Stimulated activated CD8-positive, alpha-beta memory T cell treated with anti-CD3 and anti-CD28 coated beads, Interleukin-12 subunit alpha, Interleukin-12 subunit beta, amount 100 ng/mL, for 4 hours (primary cell): ENCODE measurements around the gene PODXL.
"Not testable (repeated sequence)": the region's sequence is repeated elsewhere in the genome, so short reads cannot be mapped to it uniquely, and the experiment has no call there.

ENCODE experiments used
- DNase-seq: peaks from one replicate; pipeline ENCODE4 v3.0.0-alpha.2; 2020; ENCODE audit warnings: low read depth

PODXL gene

DNA sequence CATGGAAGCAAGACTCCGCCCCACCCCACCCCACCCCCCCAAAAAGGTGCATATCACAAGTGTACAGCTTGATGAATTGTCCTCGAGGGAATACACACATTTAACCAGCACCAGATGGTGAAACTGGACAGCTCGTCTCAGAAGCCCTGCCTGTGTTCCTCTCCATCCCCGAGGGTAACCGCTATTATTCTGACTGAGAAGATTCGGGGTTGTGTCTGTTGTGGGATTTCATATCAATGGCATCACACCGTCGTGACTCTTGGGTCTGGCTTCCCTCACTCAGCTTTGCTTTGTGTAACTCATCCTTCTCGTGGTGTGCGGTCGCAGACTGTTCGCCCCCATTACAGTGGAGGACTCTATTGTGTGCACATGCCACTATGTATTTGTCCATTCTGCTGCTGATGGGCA, 18.9 kb downstream of the PODXL start:
- no peak for DNase-seq

DNA sequence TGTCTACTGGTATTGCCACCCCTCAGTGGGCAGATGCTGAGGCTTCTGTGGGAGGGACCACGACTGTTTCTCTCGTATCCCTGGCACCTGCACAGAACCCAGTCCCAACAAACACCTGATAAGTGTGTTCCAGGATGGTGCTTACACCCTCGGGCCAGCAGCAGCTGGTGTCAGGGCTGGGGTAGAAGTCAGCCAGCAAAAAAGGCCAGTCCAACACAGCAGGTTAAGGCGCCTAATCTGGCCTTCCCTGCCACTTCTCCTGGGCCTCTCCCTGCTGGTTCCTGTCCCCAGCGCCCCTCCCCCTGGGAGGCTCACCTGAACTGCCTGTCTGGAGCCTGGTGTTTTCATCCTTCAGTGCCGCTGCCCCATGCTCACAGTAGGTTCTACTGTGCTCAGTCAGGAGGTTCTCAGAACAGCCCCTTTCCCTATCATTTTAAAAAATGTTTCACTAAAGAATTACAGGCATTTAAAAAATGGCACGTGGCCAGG, 20.0 kb downstream of the PODXL start:
- no peak for DNase-seq

DNA sequence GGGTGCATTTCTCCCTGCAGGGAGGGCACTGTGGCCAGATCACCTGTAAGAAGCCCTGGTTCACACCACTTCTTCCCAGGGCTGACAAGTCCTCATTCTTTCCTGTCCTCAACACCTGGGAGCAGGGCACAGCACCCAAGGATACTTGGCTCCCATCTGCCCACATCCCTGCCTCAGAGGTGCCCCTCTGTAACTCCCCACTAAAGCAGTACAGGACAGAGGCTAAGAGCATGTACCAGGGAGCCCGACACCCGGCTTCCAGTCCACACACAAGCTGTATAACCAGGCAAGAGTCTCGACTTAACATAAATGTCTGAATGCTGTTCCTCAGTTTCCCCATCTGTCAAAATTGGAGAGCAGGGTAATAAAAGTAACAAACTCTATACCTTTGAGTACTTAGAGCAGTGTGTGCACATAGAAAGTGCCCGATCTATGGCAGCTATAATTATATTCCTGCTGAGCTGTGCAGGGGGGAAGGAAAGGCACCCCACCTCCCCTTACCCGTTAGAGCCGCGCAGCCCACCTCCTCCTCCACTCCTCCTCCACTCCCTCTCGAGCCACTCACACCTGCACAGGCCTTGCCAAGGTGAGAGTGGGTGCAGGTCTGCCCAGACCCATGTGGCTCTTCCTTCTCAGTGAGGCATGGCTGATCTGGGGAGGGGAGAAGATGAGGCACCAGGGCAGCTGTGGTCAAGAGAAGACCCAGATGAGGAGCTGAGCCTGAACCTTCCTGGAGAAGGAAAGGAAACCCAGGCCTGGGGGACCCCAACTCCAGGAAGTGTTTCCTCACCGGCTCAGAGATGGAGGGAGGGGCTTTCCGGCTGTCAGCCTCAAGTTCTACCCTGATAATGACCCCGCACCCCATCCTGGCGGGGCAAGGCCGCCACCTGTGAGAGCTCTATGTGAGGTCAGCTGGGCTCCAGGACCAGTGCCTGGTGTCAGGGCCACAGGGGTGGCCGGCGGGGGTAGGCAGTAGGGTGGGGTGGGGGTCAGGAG, 22.6 kb downstream of the PODXL start:
- no peak for DNase-seq

DNA sequence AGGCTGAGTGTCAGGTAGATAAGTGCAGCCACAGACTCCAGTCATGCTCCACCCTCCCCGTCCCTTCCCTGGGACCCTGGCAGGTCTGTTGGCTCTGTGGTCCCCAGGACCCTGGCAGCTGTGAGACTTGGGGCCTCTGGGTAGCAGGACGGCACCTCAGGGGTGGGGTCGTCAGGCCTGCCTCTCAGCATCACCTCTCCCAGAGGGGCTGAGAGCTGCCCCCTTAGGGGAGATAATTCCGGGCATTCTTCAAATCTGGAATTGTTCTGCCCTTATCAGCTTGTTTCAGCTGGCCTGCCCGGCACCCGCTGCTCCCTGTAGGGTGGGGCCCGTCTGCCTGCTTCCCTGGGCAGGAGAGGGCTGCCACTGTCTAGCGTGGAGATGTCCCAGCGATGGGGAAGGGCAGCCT, 23.3 kb downstream of the PODXL start:
- DNase-seq = no peak

DNA sequence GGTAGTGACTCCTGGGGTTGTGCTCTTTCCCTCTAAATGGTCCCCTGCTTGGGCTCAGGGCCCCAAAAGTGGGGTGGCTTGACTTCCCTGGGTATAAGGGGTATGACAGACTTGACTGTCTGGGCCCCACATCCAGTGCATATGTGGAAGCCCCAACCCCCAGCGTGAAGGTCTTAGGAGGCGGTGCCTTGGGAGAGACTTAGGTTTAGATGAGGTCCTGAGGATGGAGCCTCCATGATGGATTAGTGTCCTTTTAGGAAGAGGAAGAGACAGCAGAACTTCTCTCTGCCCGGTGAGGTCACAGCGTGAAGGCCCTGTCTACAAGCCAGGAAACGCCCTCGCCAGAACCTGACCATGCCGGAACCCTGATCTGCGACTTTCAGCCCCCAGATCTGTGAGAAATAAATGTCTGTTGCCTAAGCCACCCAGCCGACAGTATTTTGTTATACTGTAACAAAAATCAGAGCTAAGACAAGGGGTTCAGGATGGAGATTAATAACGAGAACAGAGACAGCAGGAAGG, 23.8 kb downstream of the PODXL start:
- DNase-seq = no peak

DNA sequence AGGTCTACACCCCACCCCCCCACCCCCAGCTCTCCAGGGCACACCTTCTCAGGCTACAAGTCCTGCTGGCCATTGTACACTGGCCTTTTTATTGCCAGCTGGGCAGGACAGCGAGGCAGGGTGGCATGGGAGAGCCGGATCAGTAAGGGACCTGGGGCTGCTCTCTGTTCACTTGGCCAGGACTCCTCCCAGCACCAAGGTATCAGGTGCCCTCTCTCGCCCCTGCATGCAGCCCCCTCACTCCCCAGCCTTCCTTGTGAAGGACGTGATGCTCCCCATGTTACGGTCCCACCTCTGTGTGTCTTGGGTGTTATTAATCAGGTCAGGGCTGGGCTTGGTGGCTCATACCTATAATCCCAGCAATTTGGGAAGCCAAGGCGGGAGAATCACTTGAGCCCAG, 26.3 kb downstream of the PODXL start:
- no peak for DNase-seq

DNA sequence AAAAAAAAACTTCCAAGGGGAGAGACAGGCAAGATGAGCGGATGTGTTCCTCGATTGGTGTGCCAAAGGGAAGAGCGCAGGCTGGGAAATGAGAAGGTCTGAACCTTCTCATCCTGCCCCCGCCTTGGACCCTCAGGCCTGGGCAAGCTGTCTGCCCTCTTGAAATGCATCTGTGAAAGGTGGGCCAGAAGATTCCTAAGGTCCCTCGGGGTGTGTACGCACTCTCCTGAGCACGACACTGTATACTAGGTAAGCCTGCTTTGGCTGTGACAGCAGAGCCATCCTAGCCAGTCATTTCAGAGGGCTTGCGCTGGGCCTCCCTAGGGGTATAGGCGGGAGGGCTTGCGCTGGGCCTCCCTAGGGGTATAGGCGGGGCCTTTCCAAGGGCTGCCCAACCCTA, 26.8 kb downstream of the PODXL start:
- DNase-seq = no peak

DNA sequence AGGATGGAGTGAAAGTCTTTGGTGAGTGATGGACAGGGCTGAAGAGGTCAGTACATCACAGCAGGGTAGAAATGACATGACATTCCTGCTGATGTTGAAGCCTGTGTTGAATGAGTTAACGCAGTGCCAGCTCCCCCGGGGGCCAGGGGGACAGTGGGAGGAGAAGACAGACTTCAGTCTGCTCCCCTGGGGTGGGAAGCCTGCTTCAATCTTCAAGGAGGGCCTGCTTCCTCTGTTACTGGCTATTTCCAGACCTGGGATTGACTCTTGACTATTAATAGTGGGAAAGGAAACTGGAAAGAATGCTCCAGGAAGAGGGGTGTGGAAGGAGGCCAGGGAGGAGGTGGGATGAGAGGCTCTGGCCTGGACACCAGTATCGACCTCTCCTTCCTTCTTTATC, 27.2 kb downstream of the PODXL start:
- no peak for DNase-seq

DNA sequence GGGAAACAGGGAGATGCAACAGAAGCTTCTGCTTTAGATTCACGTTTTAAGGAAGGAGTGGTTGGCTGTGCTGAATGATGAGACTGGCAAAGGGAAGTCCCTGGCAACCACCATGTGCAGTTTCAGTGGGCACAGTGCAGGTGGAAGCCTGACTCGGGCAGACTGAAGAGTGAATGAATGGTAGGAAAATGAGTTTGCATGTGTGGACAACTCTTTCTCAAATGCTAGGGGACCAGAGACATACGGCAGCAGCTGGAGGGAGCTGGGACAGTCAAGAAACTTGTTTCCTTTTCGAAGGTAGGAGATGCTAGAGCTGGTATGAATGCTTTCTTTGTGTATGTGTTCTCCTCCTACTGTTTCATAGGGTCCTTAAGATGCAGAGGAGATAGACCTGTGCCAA, 29.0 kb downstream of the PODXL start:
- no peak for DNase-seq

DNA sequence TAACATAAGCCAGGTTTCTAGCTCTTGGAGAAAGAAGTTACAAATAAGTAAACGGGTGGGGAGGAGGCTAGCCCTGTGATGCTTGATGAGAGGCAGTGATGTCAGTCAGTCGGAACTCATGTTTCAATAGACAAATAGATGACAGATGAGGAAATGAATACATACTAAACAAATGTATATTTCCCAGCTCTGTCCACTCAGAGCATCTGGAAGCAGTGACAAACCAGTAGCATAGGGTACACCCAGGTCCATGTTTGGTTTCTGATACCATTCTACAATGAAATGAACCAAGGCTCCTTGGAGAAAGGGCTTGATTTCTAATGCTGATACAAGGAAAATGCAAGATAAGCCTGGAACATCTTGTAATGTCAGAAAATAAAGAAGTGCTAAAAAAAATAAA, 30.6 kb downstream of the PODXL start:
- DNase-seq = no peak

DNA sequence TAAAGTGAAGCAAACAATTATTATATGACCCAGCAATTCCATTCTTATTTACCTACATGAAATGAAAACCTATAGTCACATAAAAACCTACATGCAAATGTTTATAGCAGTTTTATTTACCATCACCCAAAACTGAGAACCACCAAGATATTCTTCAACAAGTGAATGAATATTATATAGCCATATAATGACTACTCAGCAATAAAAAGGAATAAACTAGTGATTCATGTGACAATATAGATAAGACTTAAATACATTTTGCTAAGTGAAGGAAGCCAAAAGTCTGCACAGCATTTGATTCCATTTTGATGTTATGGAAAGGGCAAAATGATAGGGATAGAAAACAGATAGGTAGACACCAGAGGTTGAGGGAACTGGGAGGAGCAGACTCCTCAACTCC, 31.7 kb downstream of the PODXL start:
- no peak for DNase-seq

DNA sequence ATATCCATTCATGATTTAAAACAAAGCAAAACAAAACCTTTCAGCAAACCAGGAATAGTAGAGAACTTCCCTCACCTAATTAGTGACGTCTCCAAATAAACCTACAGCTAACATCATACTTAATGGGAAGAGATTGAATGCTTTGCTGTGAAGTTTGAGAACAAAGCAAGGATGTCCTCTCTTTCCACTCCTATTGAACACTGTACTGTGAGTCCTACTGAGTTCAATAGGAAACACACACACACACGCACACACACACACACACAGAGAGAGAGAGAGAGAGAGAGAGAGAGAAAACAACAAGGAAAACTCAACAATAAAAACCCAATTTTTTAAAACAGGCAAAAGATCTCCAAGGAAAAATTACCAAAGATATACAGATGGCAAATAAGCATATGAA, 32.3 kb downstream of the PODXL start:
- DNase-seq = no peak

DNA sequence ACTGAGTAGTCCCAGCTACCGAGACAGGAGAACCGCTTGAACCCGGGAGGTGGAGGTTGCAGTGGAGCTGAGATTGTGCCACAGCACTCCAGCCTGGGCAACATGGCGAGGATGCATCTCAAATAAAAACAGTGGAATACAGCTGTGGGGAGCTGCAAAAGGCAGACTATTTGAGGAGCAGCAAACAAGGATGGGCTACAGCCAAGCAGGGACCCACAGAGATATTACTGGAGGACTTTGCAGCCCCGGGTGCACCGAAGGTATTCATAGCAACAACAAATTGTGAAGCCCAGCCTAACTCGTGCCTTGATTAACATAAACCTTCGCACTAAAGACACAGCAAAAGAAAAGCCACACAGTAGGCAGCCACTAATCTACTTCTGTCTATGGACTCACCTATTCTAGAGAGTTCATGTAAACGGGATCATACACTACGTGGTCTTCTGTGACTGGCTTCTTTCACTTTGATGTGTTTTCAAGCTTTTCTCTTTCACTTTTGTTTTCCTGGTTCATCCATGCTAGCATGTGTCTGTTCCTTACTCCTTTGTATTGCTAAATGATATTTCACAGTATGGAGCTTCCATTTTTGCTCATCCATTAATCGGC, 34.0 kb downstream of the PODXL start:
- DNase-seq = no peak

DNA sequence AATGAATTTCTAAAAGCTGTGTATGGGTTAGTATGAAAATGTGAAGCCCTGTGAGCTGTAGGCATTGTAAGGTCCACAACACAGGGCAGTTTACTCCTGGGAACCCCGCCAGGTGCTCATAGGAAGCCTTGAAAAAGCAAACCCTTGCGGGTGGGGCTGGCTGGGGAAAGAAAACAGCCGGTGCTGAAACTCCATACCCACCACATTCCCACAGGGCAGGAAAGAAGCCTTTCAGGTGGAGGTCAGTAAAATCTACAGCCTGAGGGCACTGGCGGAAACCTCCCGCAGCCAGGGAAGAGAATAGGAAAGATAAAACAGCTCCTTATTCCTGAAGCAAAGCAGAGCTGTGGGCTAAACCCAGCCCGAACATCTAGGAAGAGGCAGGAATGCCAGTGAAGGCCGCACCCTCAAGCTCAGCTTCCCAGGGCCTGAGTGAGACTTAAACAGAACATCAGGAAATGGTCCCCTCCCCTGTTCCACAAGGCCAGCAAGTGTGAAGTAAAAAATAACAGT, 34.7 kb downstream of the PODXL start:
- no peak for DNase-seq

DNA sequence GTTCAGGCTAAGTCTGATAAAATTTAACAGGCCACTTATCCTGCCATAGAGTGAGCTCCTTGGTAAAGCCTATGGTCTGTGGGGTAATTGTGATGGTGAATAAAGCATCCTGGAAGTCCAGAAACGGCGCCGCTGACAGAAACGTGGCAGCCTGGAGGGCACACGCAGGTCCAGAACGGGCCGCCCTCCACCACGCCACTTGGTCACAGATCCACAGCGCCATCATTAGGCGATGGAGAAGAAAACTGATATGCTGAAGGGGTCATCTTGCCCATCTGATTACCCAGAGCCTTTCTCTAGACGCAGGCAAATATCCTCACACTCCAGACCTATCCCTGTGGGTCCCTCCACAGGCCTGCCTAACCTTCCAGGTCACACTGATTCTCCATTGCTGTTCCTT, 37.8 kb downstream of the PODXL start:
- no peak for DNase-seq

DNA sequence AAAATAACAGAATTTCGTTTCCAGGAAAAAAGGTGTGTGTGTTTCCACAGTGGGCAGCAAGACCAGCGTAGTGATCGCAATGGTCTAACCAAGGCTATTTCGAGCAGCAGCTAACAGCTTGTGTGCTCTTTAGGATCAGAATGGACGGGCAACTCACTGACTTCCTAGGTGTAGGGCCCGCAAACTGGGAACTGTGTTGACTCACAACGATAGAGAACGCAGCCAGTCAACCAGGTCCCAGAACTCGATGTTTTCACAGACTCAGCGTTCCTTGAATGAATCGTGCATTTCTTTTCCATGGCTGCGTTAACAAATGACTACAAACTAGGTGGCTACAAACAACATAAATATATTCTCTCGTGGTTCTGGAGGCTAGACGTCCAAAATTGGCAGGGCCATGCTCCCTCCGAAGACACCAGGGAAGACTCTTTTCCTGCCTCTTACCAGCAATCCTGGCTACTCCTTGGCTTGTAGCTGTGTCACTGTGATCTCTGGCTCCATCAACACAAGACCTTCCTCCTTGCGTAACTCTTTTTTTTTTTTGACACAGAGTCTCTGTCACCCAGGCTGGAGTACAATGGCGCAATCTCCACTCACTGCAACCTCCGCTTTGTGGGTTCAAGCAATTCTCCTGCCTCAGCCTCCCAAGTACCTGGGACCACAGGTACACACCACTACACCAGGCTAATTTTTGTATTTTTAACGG, 39.1 kb downstream of the PODXL start:
- no peak for DNase-seq

DNA sequence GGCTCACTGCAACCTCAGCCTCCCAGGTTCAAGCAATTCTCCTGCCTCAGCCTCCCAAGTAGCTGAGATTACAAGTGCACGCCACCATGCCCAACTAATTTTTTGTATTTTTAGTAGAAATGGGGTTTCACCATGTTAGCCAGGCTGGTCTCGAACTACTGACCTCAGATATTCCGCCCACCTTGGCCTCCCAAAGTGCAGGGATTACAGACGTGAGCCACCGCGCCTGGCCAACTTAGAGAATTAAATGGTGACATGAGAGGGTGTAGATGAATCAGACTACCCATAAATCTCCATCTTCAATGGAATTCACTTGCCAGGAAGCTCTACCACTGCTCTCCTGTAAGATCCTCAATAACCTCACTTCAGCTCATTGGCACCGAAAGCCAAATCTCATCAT, 41.0 kb downstream of the PODXL start:
- not testable (repeated sequence) for DNase-seq

DNA sequence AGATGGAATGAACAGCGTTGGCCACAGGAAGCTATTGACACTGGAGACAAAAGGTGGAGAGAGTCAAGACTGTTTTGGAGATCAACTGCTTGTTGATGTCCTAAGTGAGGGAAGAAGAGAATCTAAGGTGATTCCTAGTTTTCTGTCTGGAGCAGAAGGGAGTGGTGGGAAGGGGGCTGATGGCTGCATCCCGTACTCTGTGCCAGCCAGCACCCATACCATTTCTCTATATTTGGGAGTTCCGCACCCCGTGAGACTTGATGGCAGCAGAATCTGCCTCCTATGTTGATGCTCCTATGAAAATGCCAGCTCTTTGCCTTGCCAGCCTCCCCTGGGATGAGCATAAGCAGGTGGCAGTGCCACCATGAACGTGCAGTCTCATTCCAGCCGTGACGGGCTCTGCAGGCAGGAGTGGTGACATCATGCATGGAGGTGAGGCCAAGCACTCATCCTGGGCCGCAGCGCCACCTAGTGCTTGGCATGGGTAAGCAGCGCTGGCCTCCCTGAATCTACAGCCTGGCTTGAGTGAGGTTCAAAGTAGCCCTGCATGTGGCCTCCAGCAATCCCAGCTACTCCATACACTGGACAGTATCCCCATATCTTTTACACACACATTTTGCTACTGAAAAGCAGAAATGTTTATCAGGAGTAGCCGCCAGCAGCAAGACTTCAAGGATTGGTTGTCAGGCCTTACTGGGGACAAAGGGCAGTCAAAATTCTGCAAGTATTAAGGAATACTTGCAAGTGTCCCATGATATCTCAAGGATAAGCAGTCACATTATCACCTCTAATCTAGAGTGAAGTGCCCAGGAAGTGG, 43.0 kb downstream of the PODXL start:
- DNase-seq = peak; percentile 50

DNA sequence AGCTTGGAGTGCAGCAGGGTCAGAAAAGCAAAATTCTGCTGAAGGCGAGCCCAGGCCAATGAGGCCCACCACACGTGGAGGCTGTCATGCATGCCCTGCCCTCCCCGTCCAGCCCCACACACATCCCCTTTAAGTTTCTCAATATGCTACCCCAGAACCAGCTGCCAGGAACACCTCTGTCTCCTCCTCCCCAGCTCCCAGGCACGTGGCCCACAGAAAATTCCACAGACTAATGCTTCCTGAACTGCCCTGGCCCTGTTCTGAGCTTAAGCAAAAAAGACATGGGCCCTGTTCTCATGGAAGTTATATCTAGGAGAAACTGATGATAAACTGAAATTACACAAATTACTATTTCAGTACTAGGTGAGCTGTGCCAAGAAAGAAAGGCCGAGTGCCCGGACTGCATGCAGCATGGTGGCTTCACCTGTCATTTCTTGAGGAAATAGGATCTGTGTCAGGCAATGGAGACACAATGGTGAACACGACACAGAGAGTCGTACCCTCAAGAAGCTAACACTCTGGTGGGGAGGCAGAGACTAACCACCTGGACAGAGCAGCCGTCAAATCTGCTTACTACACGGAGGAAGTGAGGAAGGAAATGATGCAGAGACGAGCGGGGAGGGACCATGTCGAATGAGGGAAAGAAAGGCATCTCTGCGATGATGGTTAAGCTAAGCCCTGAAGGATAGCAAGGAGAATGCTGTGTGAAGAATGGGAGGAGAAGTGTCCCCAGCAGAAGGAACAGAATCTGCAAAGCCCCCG, 44.5 kb downstream of the PODXL start:
- DNase-seq = no peak

DNA sequence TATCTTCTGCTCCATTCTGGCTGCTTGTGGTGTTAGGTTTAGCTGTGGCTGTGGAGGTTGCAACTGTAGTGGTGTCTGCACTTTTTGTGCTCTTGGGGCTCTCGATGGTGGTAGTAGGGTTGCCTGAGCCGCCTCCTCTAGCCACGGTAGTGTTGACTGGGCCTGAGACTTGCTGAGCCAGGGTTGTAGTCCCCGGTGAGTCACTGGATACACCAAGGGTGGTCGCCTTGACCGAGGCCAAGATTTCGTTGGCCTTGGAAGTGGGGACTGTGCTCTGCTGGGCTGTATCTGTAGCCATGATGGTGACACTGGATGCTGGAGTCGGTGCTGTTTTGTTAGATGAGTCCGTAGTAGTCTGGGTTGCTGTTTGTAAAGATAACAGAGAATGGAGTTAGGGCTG, 45.4 kb downstream of the PODXL start:
- no peak for DNase-seq

DNA sequence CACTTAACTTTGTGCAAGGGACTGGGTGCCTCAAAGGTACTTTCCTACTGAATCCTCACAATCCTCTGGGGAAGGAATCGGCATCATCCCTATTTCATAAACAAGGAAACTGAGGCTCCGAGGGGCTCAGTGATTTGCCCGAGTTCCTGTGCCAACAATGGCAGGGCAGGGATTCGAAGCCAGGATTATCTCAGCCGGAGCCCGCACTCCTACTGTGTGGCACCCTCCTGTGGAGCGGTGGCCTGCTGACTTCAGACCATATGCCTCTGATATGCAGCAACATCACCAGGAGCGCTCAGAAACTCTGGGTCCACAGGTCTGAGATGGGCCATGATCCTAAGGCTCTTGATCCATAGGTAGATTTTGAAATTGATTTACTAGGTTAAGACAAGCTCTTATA, 46.6 kb downstream of the PODXL start:
- DNase-seq = no peak
